Ishikawa (cell line): ENCODE data around the gene ALDH1B1.

Experiments
- CEBPB ChIP-seq: IDR thresholded peaks from 2 replicates; pipeline ENCODE4 v1.6.1; 2012
- CREB1 ChIP-seq: IDR thresholded peaks from 2 replicates; pipeline ENCODE4 v1.6.1; 2012; ENCODE audit warnings: low read depth
- EGR1 ChIP-seq: IDR thresholded peaks from 2 replicates; pipeline ENCODE4 v1.6.1; 2012
- EP300 ChIP-seq: IDR thresholded peaks from 2 replicates; pipeline ENCODE4 v1.6.1; 2012; ENCODE audit warnings: borderline replicate concordance
- FOXM1 ChIP-seq: IDR thresholded peaks from 2 replicates; pipeline ENCODE4 v1.6.1; 2012; ENCODE audit warnings: low read depth, borderline replicate concordance
- MAX ChIP-seq: IDR thresholded peaks from 2 replicates; pipeline ENCODE4 v1.6.1; 2012
- NFIC ChIP-seq: IDR thresholded peaks from 2 replicates; pipeline ENCODE4 v1.6.1; 2012
- RAD21 ChIP-seq: IDR thresholded peaks from 2 replicates; pipeline ENCODE4 v1.6.1; 2012; ENCODE audit warnings: low read depth
- REST ChIP-seq: IDR thresholded peaks from 2 replicates; pipeline ENCODE4 v1.6.1; 2012; ENCODE audit warnings: low read depth, mild to moderate bottlenecking
- TAF1 ChIP-seq: IDR thresholded peaks from 2 replicates; pipeline ENCODE4 v1.6.1; 2012; ENCODE audit warnings: low read depth, mild to moderate bottlenecking
- TCF12 ChIP-seq: IDR thresholded peaks from 2 replicates; pipeline ENCODE4 v1.6.1; 2012; ENCODE audit warnings: low read depth
- TEAD4 ChIP-seq: IDR thresholded peaks from 2 replicates; pipeline ENCODE4 v1.6.1; 2012
- USF1 ChIP-seq: IDR thresholded peaks from 2 replicates; pipeline ENCODE4 v1.6.1; 2012
- YY1 ChIP-seq: IDR thresholded peaks from 2 replicates; pipeline ENCODE4 v1.6.1; 2012; ENCODE audit warnings: low read depth
- ZBTB7A ChIP-seq: IDR thresholded peaks from 2 replicates; pipeline ENCODE4 v1.6.1; 2012; ENCODE audit warnings: low read depth

Gene ALDH1B1

GRCh38 chr9:38412751-38413150 lies 20.2 kb downstream of the ALDH1B1 start:
- TF ChIP-seq FOXM1 (no peak), ZBTB7A (no peak), RAD21 (no peak), CEBPB (no peak), TCF12 (no peak), EGR1 (no peak), USF1 (no peak), EP300 (no peak), NFIC (no peak), YY1 (no peak), CREB1 (no peak), MAX (no peak), TAF1 (no peak), TEAD4 (no peak), REST (no peak)

- TF ChIP-seq ZBTB7A (no peak), TEAD4 (no peak), TCF12 (no peak), FOXM1 (no peak), EP300 (no peak), TAF1 (no peak), MAX (no peak), USF1 (no peak), CEBPB (no peak)
Observed at GRCh38 chr9:38413283-38413682, 20.8 kb downstream of the ALDH1B1 start.

- no peak for TF ChIP-seq EGR1
- TF ChIP-seq ZBTB7A = no peak
- no peak for TF ChIP-seq TAF1
- no peak for TF ChIP-seq NFIC
- no peak for TF ChIP-seq CREB1
- no peak for TF ChIP-seq RAD21
- no peak for TF ChIP-seq TEAD4
- TF ChIP-seq USF1 = no peak
- no peak for TF ChIP-seq MAX
- TF ChIP-seq FOXM1 = no peak
- TF ChIP-seq YY1 = no peak
Observed at GRCh38 chr9:38414040-38414723, 21.7 kb downstream of the ALDH1B1 start.

- TF ChIP-seq EGR1 = no peak
- TF ChIP-seq RAD21 = no peak
- no peak for TF ChIP-seq TEAD4
- TF ChIP-seq CREB1 = no peak
- TF ChIP-seq REST = no peak
- no peak for TF ChIP-seq YY1
- TF ChIP-seq TCF12 = no peak
- TF ChIP-seq CEBPB = no peak
- no peak for TF ChIP-seq MAX
- TF ChIP-seq NFIC = no peak
- no peak for TF ChIP-seq EP300
- TF ChIP-seq ZBTB7A = no peak
- no peak for TF ChIP-seq USF1
- no peak for TF ChIP-seq FOXM1
- no peak for TF ChIP-seq TAF1
Observed at GRCh38 chr9:38415856-38416255, 23.4 kb downstream of the ALDH1B1 start.

GRCh38 chr9:38416461-38416860 lies 24.0 kb downstream of the ALDH1B1 start:
- TF ChIP-seq TEAD4 (no peak), MAX (no peak), REST (no peak), RAD21 (no peak), CEBPB (no peak), YY1 (no peak), EP300 (no peak), FOXM1 (no peak), TAF1 (no peak), EGR1 (no peak), USF1 (no peak), NFIC (no peak), ZBTB7A (no peak), TCF12 (no peak), CREB1 (no peak)
